HG03066 (cell line): Measurements from ENCODE around the gene IGSF22.

ENCODE experiments used
- ATAC-seq: cut with Tn5 transposase; IDR thresholded peaks from one replicate; pipeline ENCODE4 v1.9.1; 2021; ENCODE audit warnings: low read depth; ENCODE audit not compliant: unreplicated experiment

The IGSF22 gene

GRCh38 chr11:18745251-18745650 lies 19.3 kb upstream of the IGSF22 start:
- ATAC-seq, result no peak

GRCh38 chr11:18743900-18744514 lies 18.0 kb upstream of the IGSF22 start:
- ATAC-seq, result no peak

GRCh38 chr11:18743365-18743764 lies 17.4 kb upstream of the IGSF22 start:
- ATAC-seq, result no peak

- no peak for ATAC-seq
Measured at GRCh38 chr11:18741783-18742182, 15.8 kb upstream of the IGSF22 start.

GRCh38 chr11:18739685-18740084 lies 13.7 kb upstream of the IGSF22 start:
- ATAC-seq, result no peak

GRCh38 chr11:18737642-18738041 lies 11.7 kb upstream of the IGSF22 start:
- ATAC-seq, result no peak

- ATAC-seq, result no peak
Measured at GRCh38 chr11:18736590-18737148, 10.7 kb upstream of the IGSF22 start.

GRCh38 chr11:18733202-18733601 lies 7.2 kb upstream of the IGSF22 start:
- ATAC-seq, result no peak

GRCh38 chr11:18731949-18732821 lies 6.2 kb upstream of the IGSF22 start:
- ATAC-seq, result no peak

- no peak for ATAC-seq
Measured at GRCh38 chr11:18731441-18731840, 5.5 kb upstream of the IGSF22 start.

GRCh38 chr11:18730020-18730419 lies 4.0 kb upstream of the IGSF22 start:
- ATAC-seq, result no peak

- no peak for ATAC-seq
Measured at GRCh38 chr11:18729426-18729825, 3.4 kb upstream of the IGSF22 start.

- no peak for ATAC-seq
Measured at GRCh38 chr11:18728658-18729057, 2.7 kb upstream of the IGSF22 start.

- no peak for ATAC-seq
Measured at GRCh38 chr11:18727479-18728236, 1.7 kb upstream of the IGSF22 start.

GRCh38 chr11:18723991-18724390 lies 2.0 kb downstream of the IGSF22 start:
- no peak for ATAC-seq

GRCh38 chr11:18722293-18722637 lies 3.7 kb downstream of the IGSF22 start:
- ATAC-seq, result no peak

- ATAC-seq, result peak; percentile 64
Measured at GRCh38 chr11:18721561-18722292, 4.3 kb downstream of the IGSF22 start.

- ATAC-seq, result peak; percentile 64
Measured at GRCh38 chr11:18720808-18721560, 5.0 kb downstream of the IGSF22 start.

GRCh38 chr11:18720091-18720807 lies 5.7 kb downstream of the IGSF22 start:
- no peak for ATAC-seq
